Measurements from ENCODE around the gene ODAPH.

DNA sequence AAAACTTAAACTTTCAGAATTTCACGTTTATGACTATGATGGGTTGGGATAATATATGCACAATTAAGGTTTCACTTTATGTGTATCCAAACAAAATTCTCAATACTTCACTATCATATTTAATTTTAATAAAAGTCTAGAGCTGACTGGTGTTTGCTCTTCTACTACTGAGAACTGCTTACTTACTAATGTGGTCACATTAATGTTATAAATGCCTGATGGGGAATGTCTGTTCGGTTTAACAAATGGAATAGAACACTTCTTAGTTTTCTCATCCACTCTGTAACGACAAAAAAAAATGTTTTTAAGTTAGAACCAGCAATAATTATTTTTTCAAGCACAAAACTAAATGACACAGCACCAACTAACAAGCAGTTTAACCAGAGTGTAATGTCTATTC, 40.2 kb downstream of the ODAPH start:
- TF ChIP-seq, protein P1, sequence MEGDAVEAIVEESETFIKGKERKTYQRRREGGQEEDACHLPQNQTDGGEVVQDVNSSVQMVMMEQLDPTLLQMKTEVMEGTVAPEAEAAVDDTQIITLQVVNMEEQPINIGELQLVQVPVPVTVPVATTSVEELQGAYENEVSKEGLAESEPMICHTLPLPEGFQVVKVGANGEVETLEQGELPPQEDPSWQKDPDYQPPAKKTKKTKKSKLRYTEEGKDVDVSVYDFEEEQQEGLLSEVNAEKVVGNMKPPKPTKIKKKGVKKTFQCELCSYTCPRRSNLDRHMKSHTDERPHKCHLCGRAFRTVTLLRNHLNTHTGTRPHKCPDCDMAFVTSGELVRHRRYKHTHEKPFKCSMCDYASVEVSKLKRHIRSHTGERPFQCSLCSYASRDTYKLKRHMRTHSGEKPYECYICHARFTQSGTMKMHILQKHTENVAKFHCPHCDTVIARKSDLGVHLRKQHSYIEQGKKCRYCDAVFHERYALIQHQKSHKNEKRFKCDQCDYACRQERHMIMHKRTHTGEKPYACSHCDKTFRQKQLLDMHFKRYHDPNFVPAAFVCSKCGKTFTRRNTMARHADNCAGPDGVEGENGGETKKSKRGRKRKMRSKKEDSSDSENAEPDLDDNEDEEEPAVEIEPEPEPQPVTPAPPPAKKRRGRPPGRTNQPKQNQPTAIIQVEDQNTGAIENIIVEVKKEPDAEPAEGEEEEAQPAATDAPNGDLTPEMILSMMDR (IDR thresholded peaks at IDR 0.05): no peak
- no peak for TF ChIP-seq POLR2A (IDR thresholded peaks at IDR 0.05)
